CD8-positive, alpha-beta memory T cell (primary cell): ENCODE data around the gene ASCL4. TPM values are rescaled to one million over a fixed set of nuclear protein-coding genes. Genes with fewer than 3 reads are reported as not detected.

Experiments used
- CTCF ChIA-PET: fragments of 350-600 bp; sonication (Branson Sonifier 250); formaldehyde crosslinking; loops from one replicate; lab custom pipeline; 2021; ENCODE audit warnings: antibody characterized with exemption; lab: Charles Lee
- POLR2A ChIA-PET: fragments of 350-600 bp; sonication (Branson Sonifier 250); formaldehyde crosslinking; loops from one replicate; lab custom pipeline; 2021; ENCODE audit warnings: antibody characterized with exemption; lab: Charles Lee
- DNase-seq, 5 donors: peaks; one replicate each; pipeline versions ENCODE4 v3.0.0 to v3.0.0-alpha.2; 2020 to 2022; ENCODE audit warnings: mixed read lengths in 1 of 5
- H3K27ac ChIP-seq: one replicate; pipeline ENCODE4 v1.7.0; 2013; ENCODE audit warnings: low read depth, mild to moderate bottlenecking, low read length, moderate library complexity
- H3K27me3 ChIP-seq: 2 replicates; pipeline ENCODE4 v1.7.0; 2013; ENCODE audit warnings: low read length, mild to moderate bottlenecking; ENCODE audit not compliant: insufficient read depth, poor library complexity, severe bottlenecking
- H3K36me3 ChIP-seq: 2 replicates; pipeline ENCODE4 v1.7.0; 2013; ENCODE audit warnings: mild to moderate bottlenecking, low read length, moderate library complexity; ENCODE audit not compliant: insufficient read depth
- H3K4me1 ChIP-seq: 2 replicates; pipeline ENCODE4 v1.7.0; 2013; ENCODE audit warnings: mild to moderate bottlenecking, low read length, moderate library complexity; ENCODE audit not compliant: insufficient read depth
- H3K4me3 ChIP-seq: 2 replicates; pipeline ENCODE4 v1.7.0; 2013; ENCODE audit warnings: mild to moderate bottlenecking, low read length
- H3K9me3 ChIP-seq: 2 replicates; pipeline ENCODE4 v1.7.0; 2013; ENCODE audit warnings: mild to moderate bottlenecking, low read length
- H3K27ac Mint-ChIP-seq, 8 donors: one replicate each; pipeline ENCODE4 v1.8.0; 2020 to 2021; ENCODE audit warnings: mixed read lengths in 8 of 8, mild to moderate bottlenecking in 6 of 8, inconsistent platforms in 3 of 8, moderate library complexity in 3 of 8
- H3K27me3 Mint-ChIP-seq, 2 donors: one replicate each; pipeline ENCODE4 v1.8.0; 2020 to 2021; ENCODE audit warnings: mixed read lengths in 2 of 2, mild to moderate bottlenecking in 1 of 2, moderate library complexity in 1 of 2
- H3K36me3 Mint-ChIP-seq, 3 donors: one replicate each; pipeline ENCODE4 v1.8.0; 2020 to 2021; ENCODE audit warnings: mixed read lengths in 3 of 3, inconsistent platforms in 1 of 3, mild to moderate bottlenecking in 1 of 3
- H3K4me1 Mint-ChIP-seq, 3 donors: one replicate each; pipeline ENCODE4 v1.8.0; 2020 to 2021; ENCODE audit warnings: mixed read lengths in 3 of 3, inconsistent platforms in 1 of 3, mild to moderate bottlenecking in 1 of 3
- H3K4me3 Mint-ChIP-seq, 7 donors: one replicate each; pipeline ENCODE4 v1.8.0; 2020 to 2021; ENCODE audit warnings: mixed read lengths in 7 of 7, mild to moderate bottlenecking in 6 of 7, moderate library complexity in 4 of 7, inconsistent platforms in 2 of 7
- H3K9me3 Mint-ChIP-seq, 5 donors: one replicate each; pipeline ENCODE4 v1.8.0; 2020 to 2022; ENCODE audit warnings: mixed read lengths in 5 of 5, mild to moderate bottlenecking in 3 of 5, moderate library complexity in 2 of 5, inconsistent platforms in 1 of 5
- polyA plus RNA-seq: library from polyadenylated mRNA; unstranded; fragments of 300-500 nt; fragmentation: Illumina TruSeq; gene quantifications from one replicate; pipeline ENCODE4 v1.2.3, GENCODE V29; 2021
- total RNA-seq, 2 experiments: library from RNA; stranded (reverse); gene quantifications; one replicate each; pipeline ENCODE4 v1.2.3, GENCODE V29; 2021

The ASCL4 gene
- total and polyA plus RNA-seq, 3 experiments from 2014 or later: not detected

DNA sequence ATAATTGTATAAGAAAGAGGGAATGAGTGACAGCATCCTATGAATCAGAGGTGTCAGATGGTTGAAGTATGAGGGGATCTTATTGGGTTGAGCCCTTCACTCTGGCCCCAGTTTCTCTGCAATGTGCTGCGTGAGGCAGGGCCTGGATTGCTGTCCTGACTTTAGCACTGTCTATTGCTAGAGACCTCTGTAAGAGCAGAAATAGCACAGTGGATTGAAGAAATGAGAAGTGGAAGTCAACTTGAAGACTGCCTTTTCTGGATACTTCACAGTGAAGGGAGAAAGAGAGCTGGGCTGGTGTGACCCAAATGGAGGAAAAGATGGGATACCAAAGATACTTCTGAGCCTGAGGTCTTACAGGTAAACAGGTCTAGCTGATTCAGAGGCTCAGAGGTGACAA lies 5.8 kb downstream of the ASCL4 start:
- peaks cover 0 to 7% (median 2%) of the 10 kb centered on the region in 3 donors for H3K4me1 Mint-ChIP-seq
- POLR2A ChIA-PET: no interaction called here
- H3K36me3 ChIP-seq: no peaks in the 10 kb centered on the region
- no peak overlapping the region for H3K27ac ChIP-seq
- CTCF ChIA-PET: no interaction called here
- no peak overlapping the region for H3K27ac Mint-ChIP-seq
- DNase-seq: no peak
- H3K9me3 Mint-ChIP-seq: peaks cover 0 to 3% (median 0%) of the 10 kb centered on the region in 5 donors
- H3K36me3 Mint-ChIP-seq: no peaks in the 10 kb centered on the region
- peaks cover 45 to 62% of the 10 kb centered on the region in 2 donors for H3K27me3 Mint-ChIP-seq
- no peaks in the 10 kb centered on the region for H3K4me1 ChIP-seq
- H3K27me3 ChIP-seq: peaks cover 11% of the 10 kb centered on the region
- no peak overlapping the region for H3K4me3 ChIP-seq
- no peaks in the 10 kb centered on the region for H3K9me3 ChIP-seq
- H3K4me3 Mint-ChIP-seq: no peak overlapping the region

DNA sequence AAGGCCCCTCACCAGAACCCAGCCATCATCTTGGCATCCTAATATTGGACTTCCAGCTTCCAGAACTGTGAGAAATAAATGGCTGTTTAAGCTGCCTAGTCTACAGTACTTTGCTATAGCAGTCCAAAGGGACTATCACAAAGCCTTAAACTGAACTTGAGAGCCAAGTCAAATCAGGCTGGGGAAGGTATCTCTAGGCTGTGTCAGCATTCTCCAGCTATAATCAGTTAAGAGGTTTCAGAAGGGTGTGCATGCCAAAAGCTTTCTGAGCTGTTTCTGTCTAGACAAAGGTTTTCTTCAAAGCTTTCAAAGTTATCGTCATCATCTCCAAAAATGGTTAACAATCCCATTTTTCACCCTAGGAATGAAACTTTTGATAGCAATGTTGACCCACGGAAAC lies 7.6 kb downstream of the ASCL4 start:
- Histone ChIP-seq H3K27me3 (no peaks in the 10 kb centered on the region), H3K4me1 (no peaks in the 10 kb centered on the region), H3K36me3 (no peaks in the 10 kb centered on the region), H3K9me3 (no peaks in the 10 kb centered on the region), H3K27ac (no peak overlapping the region), H3K4me3 (no peak overlapping the region)
- no peak for DNase-seq
- Mint-ChIP-seq H3K36me3 (no peaks in the 10 kb centered on the region), H3K27ac (no peak overlapping the region), H3K9me3 (peaks cover 0 to 3% (median 0%) of the 10 kb centered on the region in 5 donors), H3K4me1 (no peaks in the 10 kb centered on the region), H3K4me3 (no peak overlapping the region), H3K27me3 (peaks cover 31 to 48% of the 10 kb centered on the region in 2 donors)
- CTCF ChIA-PET: no interaction called here
- POLR2A ChIA-PET: no interaction called here

DNA sequence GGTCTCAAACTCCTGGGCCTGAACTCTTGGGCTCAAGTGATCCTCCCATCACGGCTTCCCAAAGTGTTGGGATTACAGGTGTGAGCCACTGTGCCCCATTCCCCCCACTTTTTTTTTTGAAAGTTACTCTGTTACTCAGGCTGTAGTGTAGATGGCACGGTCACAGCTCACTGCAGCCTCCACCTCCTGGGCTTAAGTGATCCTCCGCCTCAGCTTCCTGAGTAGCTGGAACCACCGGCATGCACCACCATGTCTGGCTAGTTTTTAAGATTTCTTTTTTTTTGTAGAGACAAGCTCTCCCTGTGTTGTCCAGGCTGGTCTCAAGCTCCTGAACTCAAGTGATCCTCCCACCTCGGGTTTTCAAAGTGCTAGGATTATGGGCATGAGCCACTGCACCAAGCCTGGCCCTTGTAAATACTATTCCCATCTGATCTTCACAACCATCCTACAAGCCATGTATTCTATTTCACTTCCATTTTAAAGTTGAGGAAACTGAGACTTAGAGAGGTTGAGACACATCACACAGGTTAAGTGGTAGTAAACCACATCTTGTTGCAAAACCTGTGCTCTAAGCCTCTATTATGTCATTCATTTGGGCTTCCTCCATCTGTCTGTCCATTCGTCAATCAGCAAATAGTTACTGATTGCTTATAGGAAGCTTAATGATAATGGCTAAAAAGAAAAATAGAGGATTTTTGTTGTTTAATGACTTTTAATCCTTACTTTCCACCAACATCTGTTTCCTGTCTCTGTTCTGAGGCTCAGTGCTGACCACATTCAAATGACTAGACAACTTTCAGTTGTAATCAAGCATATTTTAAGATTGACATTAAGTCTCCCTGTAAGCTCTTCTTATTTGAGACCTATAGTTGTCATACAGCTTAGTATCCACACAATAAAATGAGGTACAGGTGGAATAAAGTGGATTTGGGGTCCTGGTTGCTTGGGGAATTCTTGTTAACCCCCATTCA lies 9.2 kb downstream of the ASCL4 start:
- H3K27ac Mint-ChIP-seq: no peak overlapping the region
- Histone ChIP-seq H3K27ac (no peak overlapping the region), H3K4me3 (no peak overlapping the region), H3K9me3 (no peaks in the 10 kb centered on the region), H3K27me3 (no peaks in the 10 kb centered on the region), H3K4me1 (no peaks in the 10 kb centered on the region), H3K36me3 (no peaks in the 10 kb centered on the region)
- H3K36me3 Mint-ChIP-seq: no peaks in the 10 kb centered on the region
- no peak overlapping the region for H3K4me3 Mint-ChIP-seq
- POLR2A ChIA-PET: no interaction called here
- DNase-seq: no peak
- no peaks in the 10 kb centered on the region for H3K4me1 Mint-ChIP-seq
- H3K27me3 Mint-ChIP-seq: peaks cover 18 to 40% of the 10 kb centered on the region in 2 donors
- peaks cover 0 to 3% (median 0%) of the 10 kb centered on the region in 5 donors for H3K9me3 Mint-ChIP-seq
- CTCF ChIA-PET: no interaction called here

DNA sequence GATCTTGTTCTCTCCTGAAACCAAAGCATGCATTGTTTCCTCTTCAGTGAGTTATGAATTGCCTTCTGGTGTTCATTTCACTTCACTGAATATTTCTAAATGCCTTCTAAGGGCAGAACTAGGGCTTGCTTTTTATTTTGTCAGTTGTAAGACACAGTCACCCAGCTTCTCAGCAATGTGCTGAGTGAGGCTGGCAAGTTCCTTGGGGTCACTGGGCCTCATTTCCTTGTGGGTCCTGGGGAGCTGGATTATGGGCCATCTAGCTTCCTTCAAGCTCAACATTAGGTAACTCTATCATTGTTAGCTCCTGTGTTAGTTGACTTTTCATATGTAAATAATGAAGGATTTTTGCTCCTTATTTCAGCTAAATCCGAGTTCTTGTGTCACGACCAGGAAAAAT lies 13.8 kb downstream of the ASCL4 start:
- Histone ChIP-seq H3K4me1 (no peaks in the 10 kb centered on the region), H3K27me3 (no peaks in the 10 kb centered on the region), H3K27ac (no peak overlapping the region), H3K4me3 (no peak overlapping the region), H3K9me3 (no peaks in the 10 kb centered on the region), H3K36me3 (no peaks in the 10 kb centered on the region)
- Mint-ChIP-seq H3K27me3 (peaks cover 7 to 28% of the 10 kb centered on the region in 2 donors), H3K4me1 (no peaks in the 10 kb centered on the region), H3K9me3 (peaks cover 0 to 3% (median 0%) of the 10 kb centered on the region in 5 donors), H3K27ac (no peak overlapping the region), H3K36me3 (peaks cover 0 to under 1% (median 0%) of the 10 kb centered on the region in 3 donors), H3K4me3 (no peak overlapping the region)
- ChIA-PET POLR2A (no interaction called here), CTCF (no interaction called here)
- DNase-seq: no peak

DNA sequence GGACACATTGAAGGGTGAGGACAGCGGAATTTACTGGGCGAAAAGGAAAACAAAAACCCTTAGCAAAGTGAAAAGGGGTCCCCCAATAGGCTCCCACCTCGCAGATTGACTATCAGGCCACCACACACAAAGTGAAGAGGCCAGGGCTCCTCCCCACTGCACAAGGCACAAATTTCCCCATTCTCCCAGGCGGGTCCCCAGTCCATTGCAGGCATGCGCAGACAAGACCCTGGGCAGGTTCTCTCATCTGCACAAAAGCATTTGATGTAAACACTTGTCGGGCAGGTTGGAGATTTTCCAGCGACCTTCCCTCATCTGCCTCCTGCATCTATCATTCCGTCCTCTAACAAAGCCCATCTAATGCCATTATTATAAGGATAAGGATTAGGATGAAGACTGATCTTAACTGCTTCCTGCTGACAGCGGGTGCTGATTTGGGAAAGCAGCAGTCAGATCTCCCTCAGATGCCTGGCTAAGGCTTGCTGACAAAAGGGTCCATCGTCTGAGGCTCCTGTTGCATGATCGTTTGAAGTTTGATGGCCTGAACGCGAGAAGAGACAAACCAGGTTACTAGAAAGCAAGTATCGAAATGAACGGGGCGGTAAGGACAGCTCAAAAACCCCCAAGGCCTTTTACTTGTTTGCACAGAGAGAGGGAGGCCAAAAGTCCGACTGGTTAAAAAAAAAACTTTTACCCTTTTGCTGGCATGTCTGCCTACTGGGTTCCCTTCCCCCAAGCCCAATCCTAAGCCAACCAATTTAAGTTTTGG lies 14.4 kb downstream of the ASCL4 start:
- DNase-seq: no peak
- CTCF ChIA-PET: no interaction called here
- H3K36me3 ChIP-seq: no peaks in the 10 kb centered on the region
- H3K4me3 ChIP-seq: no peak overlapping the region
- peaks cover 0 to 3% (median 0%) of the 10 kb centered on the region in 5 donors for H3K9me3 Mint-ChIP-seq
- H3K27me3 Mint-ChIP-seq: peaks cover 7 to 30% of the 10 kb centered on the region in 2 donors
- no peak overlapping the region for H3K4me3 Mint-ChIP-seq
- POLR2A ChIA-PET: no interaction called here
- H3K36me3 Mint-ChIP-seq: peaks cover 0 to 4% (median 0%) of the 10 kb centered on the region in 3 donors
- H3K27ac ChIP-seq: no peak overlapping the region
- no peaks in the 10 kb centered on the region for H3K27me3 ChIP-seq
- H3K4me1 Mint-ChIP-seq: no peaks in the 10 kb centered on the region
- no peaks in the 10 kb centered on the region for H3K9me3 ChIP-seq
- H3K4me1 ChIP-seq: no peaks in the 10 kb centered on the region
- H3K27ac Mint-ChIP-seq: no peak overlapping the region

DNA sequence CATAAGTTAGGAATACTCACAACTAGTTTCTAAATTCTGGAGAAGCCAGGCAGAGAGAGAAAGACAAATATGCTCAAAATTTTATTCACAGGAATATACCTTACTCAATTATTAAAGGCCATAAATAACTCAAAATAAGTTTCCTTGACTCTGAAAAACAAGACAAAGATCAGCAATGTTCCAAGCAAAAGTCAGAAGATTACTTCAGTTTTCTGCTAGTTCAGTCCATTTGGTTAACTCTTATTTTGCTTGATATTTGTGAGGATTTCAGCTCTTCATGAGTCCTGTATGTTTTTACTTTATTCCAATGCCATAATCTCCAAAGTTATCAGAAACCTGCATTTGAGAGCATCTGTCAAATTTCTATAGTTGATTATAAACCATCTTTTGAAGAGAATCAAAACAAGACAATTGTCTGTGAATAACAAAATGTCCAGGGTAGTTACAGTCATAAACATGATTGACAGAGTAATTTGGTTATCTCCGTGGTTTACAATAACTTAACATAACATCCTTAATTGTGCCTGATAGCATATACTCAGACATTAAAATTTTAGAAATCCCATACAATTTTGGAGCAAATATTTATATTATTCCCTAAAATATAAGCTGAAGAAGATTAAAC lies 17.1 kb downstream of the ASCL4 start:
- peaks cover 0 to 3% (median 0%) of the 10 kb centered on the region in 5 donors for H3K9me3 Mint-ChIP-seq
- POLR2A ChIA-PET: no interaction called here
- Histone ChIP-seq H3K4me1 (no peaks in the 10 kb centered on the region), H3K27ac (no peak overlapping the region), H3K27me3 (no peaks in the 10 kb centered on the region), H3K9me3 (no peaks in the 10 kb centered on the region), H3K4me3 (no peak overlapping the region), H3K36me3 (no peaks in the 10 kb centered on the region)
- H3K27ac Mint-ChIP-seq: no peak overlapping the region
- no peak overlapping the region for H3K4me3 Mint-ChIP-seq
- H3K27me3 Mint-ChIP-seq: peaks cover 11 to 42% of the 10 kb centered on the region in 2 donors
- no peaks in the 10 kb centered on the region for H3K4me1 Mint-ChIP-seq
- CTCF ChIA-PET: interaction anchor here (0.6 kb wide), 1 partner anchor 350 kb away, joined by 4 read pairs; no protein-coding TSS in a partner anchor
- no peak for DNase-seq
- peaks cover 0 to 4% (median 0%) of the 10 kb centered on the region in 3 donors for H3K36me3 Mint-ChIP-seq

DNA sequence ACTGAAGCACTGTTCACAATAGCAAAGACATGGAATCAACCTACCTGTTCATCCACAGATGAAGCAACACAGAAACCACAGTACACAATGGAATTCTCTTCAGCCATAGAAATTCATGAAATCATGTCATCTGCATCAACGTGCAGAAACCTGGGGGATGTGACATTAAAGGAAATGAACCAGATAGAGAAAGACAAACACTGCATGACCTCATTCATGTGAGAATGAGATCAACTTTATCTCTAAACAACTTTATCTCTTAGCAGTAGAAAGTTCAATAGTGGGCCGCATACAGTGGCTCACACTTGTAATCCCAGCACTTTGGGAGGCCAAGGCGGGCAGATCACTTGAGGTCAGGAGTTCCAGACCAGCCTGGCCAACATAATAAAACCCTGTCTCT lies 19.9 kb downstream of the ASCL4 start:
- POLR2A ChIA-PET: no interaction called here
- H3K4me3 ChIP-seq: no peak overlapping the region
- no peak for DNase-seq
- no peaks in the 10 kb centered on the region for H3K4me1 Mint-ChIP-seq
- H3K27ac Mint-ChIP-seq: no peak overlapping the region
- H3K27me3 Mint-ChIP-seq: peaks cover 18 to 45% of the 10 kb centered on the region in 2 donors
- no peaks in the 10 kb centered on the region for H3K4me1 ChIP-seq
- H3K36me3 ChIP-seq: no peaks in the 10 kb centered on the region
- H3K27ac ChIP-seq: no peak overlapping the region
- H3K36me3 Mint-ChIP-seq: peaks cover 0 to 4% (median 0%) of the 10 kb centered on the region in 3 donors
- CTCF ChIA-PET: no interaction called here
- peaks cover 0 to 3% (median 0%) of the 10 kb centered on the region in 5 donors for H3K9me3 Mint-ChIP-seq
- H3K4me3 Mint-ChIP-seq: no peak overlapping the region
- H3K9me3 ChIP-seq: no peaks in the 10 kb centered on the region
- H3K27me3 ChIP-seq: no peaks in the 10 kb centered on the region
